ENCODE data around the gene PRR13.
"Not testable (repeated sequence)": the region's sequence is repeated elsewhere in the genome, so short reads cannot be mapped to it uniquely, and the experiment has no call there.

PRR13 gene

DNA sequence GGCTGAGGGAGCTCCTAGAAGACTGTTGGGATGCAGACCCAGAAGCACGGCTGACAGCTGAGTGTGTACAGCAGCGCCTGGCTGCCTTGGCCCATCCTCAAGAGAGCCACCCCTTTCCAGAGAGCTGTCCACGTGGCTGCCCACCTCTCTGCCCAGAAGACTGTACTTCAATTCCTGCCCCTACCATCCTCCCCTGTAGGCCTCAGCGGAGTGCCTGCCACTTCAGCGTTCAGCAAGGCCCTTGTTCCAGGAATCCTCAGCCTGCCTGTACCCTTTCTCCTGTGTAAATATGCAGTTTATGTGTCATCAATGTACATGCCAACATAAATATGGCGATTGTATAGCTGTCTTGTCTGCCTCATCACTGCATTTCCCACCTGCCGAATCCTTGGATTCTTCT is 10.3 kb upstream of the PRR13 start:
- no peaks in the 10 kb centered on the region for H3K9me3 Mint-ChIP-seq
- peaks cover 4% of the 10 kb centered on the region for H3K4me1 Mint-ChIP-seq
- TF ChIP-seq, protein P1, sequence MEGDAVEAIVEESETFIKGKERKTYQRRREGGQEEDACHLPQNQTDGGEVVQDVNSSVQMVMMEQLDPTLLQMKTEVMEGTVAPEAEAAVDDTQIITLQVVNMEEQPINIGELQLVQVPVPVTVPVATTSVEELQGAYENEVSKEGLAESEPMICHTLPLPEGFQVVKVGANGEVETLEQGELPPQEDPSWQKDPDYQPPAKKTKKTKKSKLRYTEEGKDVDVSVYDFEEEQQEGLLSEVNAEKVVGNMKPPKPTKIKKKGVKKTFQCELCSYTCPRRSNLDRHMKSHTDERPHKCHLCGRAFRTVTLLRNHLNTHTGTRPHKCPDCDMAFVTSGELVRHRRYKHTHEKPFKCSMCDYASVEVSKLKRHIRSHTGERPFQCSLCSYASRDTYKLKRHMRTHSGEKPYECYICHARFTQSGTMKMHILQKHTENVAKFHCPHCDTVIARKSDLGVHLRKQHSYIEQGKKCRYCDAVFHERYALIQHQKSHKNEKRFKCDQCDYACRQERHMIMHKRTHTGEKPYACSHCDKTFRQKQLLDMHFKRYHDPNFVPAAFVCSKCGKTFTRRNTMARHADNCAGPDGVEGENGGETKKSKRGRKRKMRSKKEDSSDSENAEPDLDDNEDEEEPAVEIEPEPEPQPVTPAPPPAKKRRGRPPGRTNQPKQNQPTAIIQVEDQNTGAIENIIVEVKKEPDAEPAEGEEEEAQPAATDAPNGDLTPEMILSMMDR (IDR thresholded peaks at IDR 0.05; ENCODE audit: unreplicated experiment in 3 of 3), result no peak
- no peak overlapping the region for H3K27ac Mint-ChIP-seq
- no peaks in the 10 kb centered on the region for H3K27me3 Mint-ChIP-seq (ENCODE audit: low read depth)
- no peak overlapping the region for H3K4me3 Mint-ChIP-seq
- no peaks in the 10 kb centered on the region for H3K36me3 Mint-ChIP-seq (ENCODE audit: low read depth)

DNA sequence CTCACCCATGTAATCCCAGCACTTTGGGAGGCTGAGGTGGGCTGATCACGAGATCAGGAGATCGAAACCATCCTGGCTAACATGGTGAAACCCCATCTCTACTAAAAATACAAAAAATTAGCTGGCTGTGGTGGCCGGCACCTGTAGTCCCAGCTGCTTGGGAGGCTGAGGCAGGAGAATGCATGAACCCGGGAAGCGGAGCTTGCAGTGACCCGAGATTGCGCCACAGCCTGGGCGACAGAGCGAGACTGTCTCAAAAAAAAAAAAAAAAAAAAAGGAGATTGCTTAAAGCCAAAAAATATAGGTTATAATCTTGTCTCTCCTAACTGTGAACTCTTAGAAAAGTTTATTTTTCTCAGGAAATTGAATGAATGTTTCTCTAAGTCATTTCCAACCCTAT is 6.2 kb upstream of the PRR13 start:
- H3K9me3 Mint-ChIP-seq; H3K27ac Mint-ChIP-seq; H3K4me1 Mint-ChIP-seq; H3K4me3 Mint-ChIP-seq; H3K36me3 Mint-ChIP-seq (ENCODE audit: low read depth); H3K27me3 Mint-ChIP-seq (ENCODE audit: low read depth): not testable (repeated sequence)

DNA sequence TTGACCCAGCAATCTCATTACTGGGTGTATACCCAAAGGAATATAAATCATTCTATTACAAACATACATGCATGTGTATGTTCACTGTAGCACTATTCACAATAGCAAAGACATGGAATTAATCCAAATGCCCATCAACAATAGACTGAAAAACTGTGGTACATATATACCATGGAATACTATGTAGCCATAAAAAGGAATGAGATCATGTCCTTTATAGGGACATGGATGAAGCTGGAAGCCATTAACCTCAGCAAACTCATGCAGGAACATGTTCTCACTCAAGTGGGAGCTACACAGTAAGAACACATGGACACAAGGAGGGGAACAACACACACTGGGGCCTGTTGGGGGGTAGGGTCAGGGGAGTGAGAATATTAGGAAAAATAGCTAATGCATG is 2.0 kb upstream of the PRR13 start:
- Mint-ChIP-seq H3K4me3 (peak overlapping the region; percentile 32 to 73 (median 62)), H3K27ac (peak overlapping the region; percentile 61 to 92 (median 87)), H3K4me1 (peaks cover 25% of the 10 kb centered on the region)
- H3K9me3 Mint-ChIP-seq; H3K27me3 Mint-ChIP-seq (ENCODE audit: low read depth); H3K36me3 Mint-ChIP-seq (ENCODE audit: low read depth): not testable (repeated sequence)

DNA sequence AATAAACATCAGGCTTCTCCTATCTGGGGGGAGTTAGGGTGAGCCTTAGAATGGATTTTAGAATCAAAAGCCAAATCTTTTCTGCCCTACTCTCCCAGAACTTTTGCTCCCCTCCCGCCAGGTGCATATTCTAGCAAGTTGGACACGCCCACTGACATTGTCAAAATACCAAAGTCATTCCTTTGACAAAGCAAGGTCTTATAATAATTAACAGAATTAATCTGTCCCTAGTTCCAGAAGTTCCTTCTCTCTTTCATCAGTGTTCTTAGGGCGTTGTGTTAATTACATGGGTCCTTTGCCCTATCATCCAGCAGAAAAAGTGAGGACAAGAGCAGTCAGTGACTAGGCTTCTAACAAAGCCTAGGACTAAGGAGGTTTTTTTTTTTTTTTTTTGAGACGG is 2.4 kb downstream of the PRR13 start:
- Mint-ChIP-seq H3K27me3 (ENCODE audit: low read depth) (no peaks in the 10 kb centered on the region), H3K27ac (peak overlapping the region; percentile 57 to 88 (median 74)), H3K4me1 (peaks cover 25% of the 10 kb centered on the region), H3K4me3 (peak overlapping the region; percentile 73 to 75 (median 74)), H3K36me3 (ENCODE audit: low read depth) (peaks cover 34% of the 10 kb centered on the region), H3K9me3 (no peaks in the 10 kb centered on the region)
- TF ChIP-seq, protein P1 (IDR thresholded peaks at IDR 0.05; ENCODE audit: unreplicated experiment in 3 of 3), result no peak

DNA sequence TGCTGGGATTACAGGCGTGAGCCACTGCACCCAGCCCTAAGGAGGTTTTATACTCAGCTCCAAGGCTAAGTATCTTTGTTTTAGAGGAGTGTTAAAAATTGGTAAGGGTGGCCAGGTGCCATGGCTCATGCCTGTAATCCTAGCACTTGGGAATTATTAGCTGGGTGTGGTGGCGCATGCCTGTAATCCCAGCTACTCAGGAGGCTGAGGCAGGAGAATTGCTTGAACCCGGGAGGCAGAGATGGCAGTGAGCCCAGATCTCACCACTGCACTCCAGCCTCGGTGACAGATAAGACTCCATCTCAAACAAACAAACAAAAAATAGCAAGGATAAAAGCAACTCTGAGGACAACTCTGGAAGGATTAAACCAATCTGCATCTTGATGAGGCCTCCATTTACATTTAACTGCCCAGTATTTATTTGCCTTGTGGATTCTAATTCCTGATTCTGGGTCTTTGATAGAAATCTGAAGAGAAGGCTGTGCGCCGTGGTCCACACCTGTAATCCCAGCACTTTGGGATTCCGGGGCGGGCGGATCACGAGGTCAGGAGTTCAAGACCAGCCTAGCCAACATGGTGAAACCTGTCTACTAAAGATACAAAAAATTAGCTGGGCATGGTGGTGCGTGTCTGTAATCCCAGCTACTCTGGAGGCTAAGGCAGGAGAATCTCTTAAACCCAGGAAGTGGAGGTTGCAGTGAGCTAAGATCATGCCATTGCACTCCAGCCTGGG is 3.2 kb downstream of the PRR13 start:
- peaks cover 25% of the 10 kb centered on the region for H3K4me1 Mint-ChIP-seq
- H3K4me3 Mint-ChIP-seq, result peak overlapping the region in 1 of 3 experiments; percentile 35
- not testable (repeated sequence) for H3K27ac Mint-ChIP-seq; H3K27me3 Mint-ChIP-seq (ENCODE audit: low read depth); H3K9me3 Mint-ChIP-seq
- H3K36me3 Mint-ChIP-seq (ENCODE audit: low read depth), result peaks cover 34% of the 10 kb centered on the region

DNA sequence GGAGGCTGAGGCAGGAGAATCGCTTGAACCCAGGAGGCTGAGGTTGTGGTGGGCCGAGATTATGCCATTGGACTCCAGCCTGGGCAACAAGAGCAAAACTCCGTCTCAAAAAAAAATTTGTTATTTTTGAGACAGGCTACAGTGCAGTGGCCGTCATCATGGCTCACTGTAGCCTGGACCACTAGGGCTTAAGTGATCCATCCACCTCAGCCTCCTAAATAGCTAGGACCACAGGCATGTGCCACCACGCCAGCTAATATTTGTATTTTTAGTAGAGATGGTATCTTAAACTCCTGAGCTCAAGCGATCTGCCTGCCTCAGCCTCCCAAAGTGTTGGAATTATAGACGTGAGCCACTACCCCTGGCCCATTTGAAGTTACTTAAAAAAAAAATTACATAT is 9.4 kb downstream of the PRR13 start:
- no peaks in the 10 kb centered on the region for H3K9me3 Mint-ChIP-seq

DNA sequence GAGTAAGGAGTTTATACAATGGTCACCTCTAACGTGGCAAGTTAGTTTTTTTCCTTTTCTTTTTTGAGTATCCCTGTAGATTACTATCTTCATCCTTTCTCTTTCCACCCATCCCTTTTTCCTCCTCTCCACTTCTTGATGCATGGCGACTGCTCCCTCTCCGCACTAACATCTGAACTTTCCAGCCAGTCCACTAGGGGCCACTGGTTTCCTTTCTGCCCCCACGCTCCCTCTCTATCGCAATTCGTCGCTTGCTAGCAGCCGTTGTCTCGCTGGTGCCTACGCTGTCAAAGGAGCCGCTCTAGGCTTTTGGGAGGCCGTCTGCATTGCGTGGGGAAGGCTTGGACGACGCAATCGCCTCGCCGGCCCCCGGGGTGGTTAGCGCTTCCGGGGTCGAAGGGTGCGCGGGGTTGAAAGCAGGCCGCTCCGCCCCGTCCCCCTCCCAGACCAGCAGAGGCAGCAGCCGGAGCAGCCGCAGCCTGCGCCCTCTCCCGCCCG is 10.2 kb downstream of the PRR13 start, which contains the start of gene PCBP2:
Gene PCBP2, plus strand, starts transcription at position 442 of the 498 bp plus-strand sequence. CDS start 2,699 bp downstream, outside the sequence.
- H3K27ac Mint-ChIP-seq, result peak within 1 kb of the TSS; percentile 69 to 98 (median 82)
- H3K4me3 Mint-ChIP-seq, result peak within 1 kb of the TSS; percentile 97 to 100 (median 99)
- TF ChIP-seq, protein P1 (IDR thresholded peaks at IDR 0.05; ENCODE audit: unreplicated experiment in 3 of 3), result peak; percentile 85 to 91 (median 91)
- H3K9me3 Mint-ChIP-seq, result no peaks in the 10 kb centered on the region
- peaks cover 26% of the 10 kb centered on the region for H3K4me1 Mint-ChIP-seq
- no peaks in the 10 kb centered on the region for H3K27me3 Mint-ChIP-seq (ENCODE audit: low read depth)
- H3K36me3 Mint-ChIP-seq (ENCODE audit: low read depth), result peaks cover 48% of the 10 kb centered on the region

More for the DNA sequence above, 9.4 kb downstream of the PRR13 start:
- TF ChIP-seq, protein P1 (IDR thresholded peaks at IDR 0.05; ENCODE audit: unreplicated experiment in 3 of 3), result no peak
- Mint-ChIP-seq H3K4me3 (peak overlapping the region in 1 of 3 experiments; percentile 8), H3K4me1 (peaks cover 23% of the 10 kb centered on the region), H3K36me3 (ENCODE audit: low read depth) (peaks cover 46% of the 10 kb centered on the region), H3K27me3 (ENCODE audit: low read depth) (no peaks in the 10 kb centered on the region), H3K27ac (no peak overlapping the region)
